Mucosa of descending colon (tissue), 3 donors: ENCODE results near the gene CAMK4. TPM values are rescaled to one million over a fixed set of nuclear protein-coding genes. Genes with fewer than 3 reads are reported as not detected.

ENCODE experiments used
- ATAC-seq: fragments of 200-7000 bp; cut with Tn5 transposase; one replicate; pipeline ENCODE4 v1.9.1; 2020; ENCODE audit warnings: mild to moderate bottlenecking, moderate library complexity
- DNase-seq, 3 donors: peaks; one replicate each; pipeline ENCODE4 v3.0.0-alpha.2; 2020
- H3K36me3 ChIP-seq: fragments of 200-600 bp; one replicate; pipeline ENCODE4 v1.8.0; 2021; ENCODE audit warnings: low read depth, mild to moderate bottlenecking
- H3K4me1 ChIP-seq: fragments of 200-600 bp; one replicate; pipeline ENCODE4 v1.8.0; 2021; ENCODE audit warnings: low read depth, mild to moderate bottlenecking
- H3K4me3 ChIP-seq: fragments of 200-600 bp; one replicate; pipeline ENCODE4 v1.8.0; 2021; ENCODE audit warnings: mild to moderate bottlenecking
- H3K9me3 ChIP-seq: fragments of 200-600 bp; one replicate; pipeline ENCODE4 v1.8.0; 2021; ENCODE audit warnings: mild to moderate bottlenecking
- CTCF ChIP-seq: fragments of 200-600 bp; IDR thresholded peaks from one replicate; pipeline ENCODE4 v1.8.0; 2022; ENCODE audit warnings: antibody characterized with exemption, mild to moderate bottlenecking
- intact Hi-C, 2 donors: fragments of 100-400 bp; cut with DNase I in 1 of 2; cut with micrococcal nuclease in 1 of 2; formaldehyde crosslinking; loops; one replicate each; pipeline versions ENCODE4 v1.11.0 to v1.11.1; 2022; cut with DNase I, micrococcal nuclease
- total RNA-seq, 3 donors: library from RNA; stranded (reverse); fragmentation: NEBNext Ultra II Directional in 2 of 3; extraction: Animal tissue kit (Norgen Biotek cat#: 25700) in 2 of 3; gene quantifications; one replicate each; pipeline versions ENCODE4 v1.2.1 to v1.2.4, GENCODE V29; 2021 to 2023
- donor health status: DM: no; HTN: no; CAD: no; lungs with moderate emphysema.
- donor health status: DM: no; HTN: no; CAD: no.
- donor health status: DM: no; HTN: yes; CAD: no.

The CAMK4 gene
- total RNA-seq, 3 donors from 2014 or later, result 2.0 to 5.5 (median 4.0) TPM

- intact Hi-C loops, result no loop called here
- Histone ChIP-seq H3K4me1 (no peaks in the 10 kb centered on the region), H3K36me3 (no peaks in the 10 kb centered on the region), H3K4me3 (no peak overlapping the region), H3K9me3 (no peaks in the 10 kb centered on the region)
- no peak for ATAC-seq
- DNase-seq, result no peak
- no peak for TF ChIP-seq CTCF
These were observed 89.0 kb downstream of the CAMK4 start for GRCh38 chr5:111313017-111313724.

GRCh38 chr5:111320953-111321352, 96.8 kb downstream of the CAMK4 start:
- Histone ChIP-seq H3K4me1 (no peaks in the 10 kb centered on the region), H3K9me3 (no peaks in the 10 kb centered on the region), H3K36me3 (no peaks in the 10 kb centered on the region), H3K4me3 (no peak overlapping the region)
- DNase-seq (no peak), ATAC-seq (no peak)
- intact Hi-C loops, result no loop called here
- TF ChIP-seq CTCF, result no peak

- H3K9me3 ChIP-seq, result no peaks in the 10 kb centered on the region
- intact Hi-C loops, result no loop called here
- no peaks in the 10 kb centered on the region for H3K4me1 ChIP-seq
- no peaks in the 10 kb centered on the region for H3K36me3 ChIP-seq
- H3K4me3 ChIP-seq, result no peak overlapping the region
- no peak for TF ChIP-seq CTCF
- ATAC-seq (no peak), DNase-seq (no peak)
These were observed 97.2 kb downstream of the CAMK4 start for GRCh38 chr5:111321376-111321775.

- intact Hi-C loops, result no loop called here
- no peak for ATAC-seq
- Histone ChIP-seq H3K36me3 (no peaks in the 10 kb centered on the region), H3K4me1 (no peaks in the 10 kb centered on the region), H3K9me3 (no peaks in the 10 kb centered on the region), H3K4me3 (no peak overlapping the region)
- DNase-seq, result no peak
- TF ChIP-seq CTCF, result no peak
These were observed 102.4 kb downstream of the CAMK4 start for GRCh38 chr5:111326551-111326950.

- no peak for TF ChIP-seq CTCF
- Histone ChIP-seq H3K36me3 (no peaks in the 10 kb centered on the region), H3K4me1 (no peaks in the 10 kb centered on the region), H3K4me3 (no peak overlapping the region), H3K9me3 (no peaks in the 10 kb centered on the region)
- intact Hi-C loops, result no loop called here
- ATAC-seq (no peak), DNase-seq (no peak)
These were observed 112.9 kb downstream of the CAMK4 start for GRCh38 chr5:111337133-111337532.

GRCh38 chr5:111337688-111338087, 113.5 kb downstream of the CAMK4 start:
- Histone ChIP-seq H3K4me1 (no peaks in the 10 kb centered on the region), H3K4me3 (no peak overlapping the region), H3K36me3 (no peaks in the 10 kb centered on the region), H3K9me3 (no peaks in the 10 kb centered on the region)
- intact Hi-C loops, result no loop called here
- no peak for ATAC-seq
- DNase-seq, result no peak
- no peak for TF ChIP-seq CTCF
